Coronary artery (tissue), 2 donors: ENCODE data around the gene RHCG.

ENCODE experiments used
- DNase-seq: peaks from one replicate; pipeline ENCODE4 v3.0.0-alpha.2; 2017; ENCODE audit warnings: low spot score
- H3K27ac ChIP-seq, 2 donors: fragments of 200-600 bp; sonication (generic); one replicate each; pipeline ENCODE4 v1.5.1; 2016 to 2019
- H3K4me3 ChIP-seq: fragments of 200-600 bp; sonication (generic); 2 replicates; pipeline ENCODE4 v1.5.1; 2016; ENCODE audit warnings: mild to moderate bottlenecking, moderate library complexity
- CTCF ChIP-seq: fragments of 200-600 bp; sonication (generic); IDR thresholded peaks from one replicate; pipeline ENCODE4 v1.5.1; 2019; ENCODE audit warnings: antibody characterized with exemption

The RHCG gene

GRCh38 chr15:89445518-89445917 is 50.9 kb downstream of the RHCG start:
- Histone ChIP-seq H3K27ac (no peak overlapping the region), H3K4me3 (no peak overlapping the region)
- no peak for DNase-seq
- no peak for TF ChIP-seq CTCF

- TF ChIP-seq CTCF, result no peak
- no peak overlapping the region for H3K27ac ChIP-seq
- DNase-seq, result no peak
- H3K4me3 ChIP-seq, result no peak overlapping the region
Measured at GRCh38 chr15:89444241-89445225, 51.9 kb downstream of the RHCG start.

GRCh38 chr15:89443581-89443980 is 52.8 kb downstream of the RHCG start:
- no peak overlapping the region for H3K27ac ChIP-seq
- no peak for DNase-seq
- TF ChIP-seq CTCF, result no peak
- H3K4me3 ChIP-seq, result no peak overlapping the region

- H3K27ac ChIP-seq, result no peak overlapping the region
Measured at GRCh38 chr15:89442671-89443307, 53.6 kb downstream of the RHCG start.

GRCh38 chr15:89442155-89442554 is 54.2 kb downstream of the RHCG start:
- no peak for DNase-seq
- no peak for TF ChIP-seq CTCF
- H3K27ac ChIP-seq, result no peak overlapping the region
- H3K4me3 ChIP-seq, result no peak overlapping the region

More at GRCh38 chr15:89442671-89443307, 53.6 kb downstream of the RHCG start:
- no peak for DNase-seq
- no peak overlapping the region for H3K4me3 ChIP-seq
- TF ChIP-seq CTCF, result no peak

GRCh38 chr15:89441295-89441812 is 55.0 kb downstream of the RHCG start:
- no peak overlapping the region for H3K4me3 ChIP-seq
- H3K27ac ChIP-seq, result no peak overlapping the region
- no peak for DNase-seq
- TF ChIP-seq CTCF, result no peak
